Measurements from ENCODE around the gene PIGV.

Gene PIGV

GRCh38 chr1:26826261-26827105, 38.7 kb downstream of the PIGV start, which contains the start of gene ZDHHC18 (continued):
- TF ChIP-seq ZBTB10 (tag by site-specific recombination; IDR thresholded peaks at IDR 0.05), result 0 out of 2 replicates have a peak, but pooled peaks have one; percentile 23
- peak; percentile 83 for TF ChIP-seq ZNF449 (tag by site-specific recombination; IDR thresholded peaks at IDR 0.05)
- TF ChIP-seq ZNF423 (tag by site-specific recombination; IDR thresholded peaks at IDR 0.05), result no peak
- TF ChIP-seq ZNF777 (tag by site-specific recombination; IDR thresholded peaks at IDR 0.05; ENCODE audit: borderline replicate concordance), result no peak
- no peak for TF ChIP-seq ZNF518A (tag by site-specific recombination; conservative IDR thresholded peaks at IDR 0.05; ENCODE audit: low read depth)
- TF ChIP-seq KLF17 (tag by site-specific recombination; IDR thresholded peaks at IDR 0.05), result peak; percentile 57; the same call in 1 of the 2 replicates
- 0 out of 2 replicates have a peak, but pooled peaks have one; percentile 57 for TF ChIP-seq BCL11A (tag by site-specific recombination; IDR thresholded peaks at IDR 0.05; ENCODE audit: low read depth)
- no peak for TF ChIP-seq ZNF558 (tag by site-specific recombination; IDR thresholded peaks at IDR 0.05)
- peak; percentile 60; the same call in 1 of the 2 replicates for TF ChIP-seq BCL11B (tag by site-specific recombination; IDR thresholded peaks at IDR 0.05; ENCODE audit: low read depth)
- TF ChIP-seq ZNF335 (tag by site-specific recombination; conservative IDR thresholded peaks at IDR 0.05), result peak; percentile 100
- TF ChIP-seq ZBTB8A (tag by site-specific recombination; IDR thresholded peaks at IDR 0.05), result peak; percentile 73; the same call in 1 of the 2 replicates
- peak; percentile 31; the same call in 1 of the 2 replicates for TF ChIP-seq ZNF366 (tag by site-specific recombination; conservative IDR thresholded peaks at IDR 0.05)
- TF ChIP-seq GLIS2 (tag by site-specific recombination; IDR thresholded peaks at IDR 0.05), result no peak
- peak; percentile 44; the same call in 1 of the 2 replicates for TF ChIP-seq ZFP69B (tag by site-specific recombination; IDR thresholded peaks at IDR 0.05)
- TF ChIP-seq ZSCAN18 (tag by site-specific recombination; IDR thresholded peaks at IDR 0.05), result no peak
- TF ChIP-seq ZNF501 (tag by site-specific recombination; IDR thresholded peaks at IDR 0.05), result peak; percentile 59; the same call in 1 of the 2 replicates
- TF ChIP-seq ZEB2 (tag by site-specific recombination; IDR thresholded peaks at IDR 0.05), result peak; percentile 70
- TF ChIP-seq SP7 (tag by site-specific recombination; IDR thresholded peaks at IDR 0.05), result peak; percentile 44; the same call in 1 of the 2 replicates
- TF ChIP-seq ZNF626 (tag by site-specific recombination; IDR thresholded peaks at IDR 0.05), result no peak
- peak; percentile 44 for TF ChIP-seq ZIC2 (tag by site-specific recombination; IDR thresholded peaks at IDR 0.05)
- TF ChIP-seq ZNF600 (tag by site-specific recombination; IDR thresholded peaks at IDR 0.05), result peak; percentile 52; the same call in 1 of the 2 replicates
- TF ChIP-seq ZSCAN5A (tag by site-specific recombination; IDR thresholded peaks at IDR 0.05), result no peak
